ENCODE results near the gene PITPNM3. TPM values are rescaled to one million over a fixed set of nuclear protein-coding genes. Genes with fewer than 3 reads are reported as not detected.

PITPNM3 gene
- total and polyA plus RNA-seq, 2 of the 8 experiments (the other 6 are each of a cell fraction or from before 2014, with no cell fraction given), result 1.7 to 3.1 TPM

- TF ChIP-seq CHD7 (IDR thresholded peaks at IDR 0.05; ENCODE audit: insufficient replicate concordance, low read length), result no peak
- no peak for TF ChIP-seq JUN (IDR thresholded peaks at IDR 0.05; ENCODE audit: low read depth, low read length)
- no peak for TF ChIP-seq SP4 (IDR thresholded peaks at IDR 0.05; ENCODE audit: low read length)
- TF ChIP-seq, protein P1, sequence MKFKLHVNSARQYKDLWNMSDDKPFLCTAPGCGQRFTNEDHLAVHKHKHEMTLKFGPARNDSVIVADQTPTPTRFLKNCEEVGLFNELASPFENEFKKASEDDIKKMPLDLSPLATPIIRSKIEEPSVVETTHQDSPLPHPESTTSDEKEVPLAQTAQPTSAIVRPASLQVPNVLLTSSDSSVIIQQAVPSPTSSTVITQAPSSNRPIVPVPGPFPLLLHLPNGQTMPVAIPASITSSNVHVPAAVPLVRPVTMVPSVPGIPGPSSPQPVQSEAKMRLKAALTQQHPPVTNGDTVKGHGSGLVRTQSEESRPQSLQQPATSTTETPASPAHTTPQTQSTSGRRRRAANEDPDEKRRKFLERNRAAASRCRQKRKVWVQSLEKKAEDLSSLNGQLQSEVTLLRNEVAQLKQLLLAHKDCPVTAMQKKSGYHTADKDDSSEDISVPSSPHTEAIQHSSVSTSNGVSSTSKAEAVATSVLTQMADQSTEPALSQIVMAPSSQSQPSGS (IDR thresholded peaks at IDR 0.05; ENCODE audit: low read length), result no peak
- no peak for TF ChIP-seq GABPA (IDR thresholded peaks at IDR 0.05; ENCODE audit: borderline replicate concordance, insufficient read depth, low read length)
- TF ChIP-seq RAD21 (IDR thresholded peaks at IDR 0.05 in 1 of 2, conservative IDR thresholded peaks at IDR 0.05 in 1 of 2; ENCODE audit: low read depth in 2 of 2, low read length in 2 of 2), result no peak
- no peak for TF ChIP-seq BRCA1 (IDR thresholded peaks at IDR 0.05; ENCODE audit: low read depth, low read length)
- no peak for TF ChIP-seq SIX5 (IDR thresholded peaks at IDR 0.05; ENCODE audit: low read depth, low read length)
- no peak for TF ChIP-seq EP300 (IDR thresholded peaks at IDR 0.05; ENCODE audit: borderline replicate concordance in 1 of 2, low read depth in 2 of 2, low read length in 2 of 2)
- TF ChIP-seq BCL11A (IDR thresholded peaks at IDR 0.05; ENCODE audit: low read depth in 2 of 2, low read length in 2 of 2), result no peak
Measured at GRCh38 chr17:6425407-6425806, 130.9 kb downstream of the PITPNM3 start (continued).
